Heart left ventricle (tissue), 16 donors: ENCODE measurements around the gene EPB41. TPM values are rescaled to one million over a fixed set of nuclear protein-coding genes. Genes with fewer than 3 reads are reported as not detected.
"Not testable (repeated sequence)": the region's sequence is repeated elsewhere in the genome, so short reads cannot be mapped to it uniquely, and the experiment has no call there.

ENCODE experiments used
- ATAC-seq, 4 donors: fragments of 200-7000 bp; cut with Tn5 transposase; one replicate each; pipeline ENCODE4 v1.9.1; 2020 to 2022; ENCODE audit warnings: moderate library complexity in 4 of 4, mild to moderate bottlenecking in 3 of 4, moderate number of reproducible peaks in 1 of 4
- DNase-seq, 5 donors: peaks; one replicate each; pipeline ENCODE4 v3.0.0-alpha.2; 2020
- H3K27ac ChIP-seq, 12 donors: fragments of 200-600 bp; sonication (generic) in 4 of 12; one replicate each; pipeline versions ENCODE4 v1.5.0 to v1.8.0; 2016 to 2022; ENCODE audit warnings: mild to moderate bottlenecking in 2 of 12
- H3K27me3 ChIP-seq, 9 donors: fragments of 200-600 bp; sonication (generic) in 2 of 9; one replicate each; pipeline versions ENCODE4 v1.5.1 to v1.8.0; 2016 to 2022; ENCODE audit warnings: mild to moderate bottlenecking in 3 of 9
- H3K36me3 ChIP-seq, 9 donors: fragments of 200-600 bp; sonication (generic) in 2 of 9; one replicate each; pipeline versions ENCODE4 v1.5.0 to v1.8.0; 2018 to 2022; ENCODE audit warnings: mild to moderate bottlenecking in 2 of 9
- H3K4me1 ChIP-seq, 12 donors: fragments of 200-600 bp; sonication (generic) in 4 of 12; one replicate each; pipeline versions ENCODE4 v1.5.0 to v1.8.0; 2016 to 2022; ENCODE audit warnings: mild to moderate bottlenecking in 3 of 12
- H3K4me3 ChIP-seq, 12 donors: fragments of 200-600 bp; sonication (generic) in 4 of 12; one replicate each; pipeline versions ENCODE4 v1.5.0 to v1.8.0; 2017 to 2022; ENCODE audit warnings: mild to moderate bottlenecking in 9 of 12, moderate library complexity in 4 of 12
- H3K9me3 ChIP-seq, 12 donors: fragments of 200-600 bp; sonication (generic) in 4 of 12; one replicate each; pipeline versions ENCODE4 v1.5.0 to v1.8.0; 2016 to 2022; ENCODE audit warnings: mild to moderate bottlenecking in 1 of 12
- CTCF ChIP-seq, 12 donors: fragments of 200-600 bp; sonication (generic) in 4 of 12; IDR thresholded peaks; one replicate each; pipeline versions ENCODE4 v1.5.0 to v1.8.0; 2018 to 2022; ENCODE audit warnings: antibody characterized with exemption in 12 of 12, mild to moderate bottlenecking in 5 of 12
- POLR2A ChIP-seq, 2 donors: fragments of 450-650 bp; IDR thresholded peaks; one replicate each; pipeline ENCODE4 v1.6.1; 2017; ENCODE audit warnings: antibody characterized with exemption in 2 of 2, mild to moderate bottlenecking in 2 of 2, moderate library complexity in 2 of 2
- WGBS, 4 donors: extraction: QIAGEN DNeasy Blood & Tissue Kit in 2 of 4; methylation state at CpG; one replicate each; pipeline versions ENCODE4 v1.1.5 to v1.1.7; 2013 to 2018; 5-methylcytosine and 5-hydroxymethylcytosine counted together
- intact Hi-C, 10 donors: fragments of 100-400 bp; cut with DNase I; formaldehyde crosslinking; loops; one replicate each; pipeline versions ENCODE4 v1.11.1 to v1.14.2; 2022
- polyA plus RNA-seq, 2 donors: library from polyadenylated mRNA; stranded (reverse); fragments of 200-250 nt; gene quantifications; one replicate each; pipeline ENCODE4 v1.2.3, GENCODE V29; 2013
- total RNA-seq, 9 donors: library from RNA; depleted of rRNA in 2 of 9; stranded (reverse); fragments of >200 nt in 2 of 9; fragmentation: NEBNext Ultra II Directional in 3 of 9; extraction: Animal tissue kit (Norgen Biotek cat#: 25700) in 3 of 9; gene quantifications; one replicate each; pipeline versions ENCODE4 v1.1.0 to v1.2.4, GENCODE V29; 2016 to 2023
- donor health status: ischemic (EF 13 %, LVEDD 7.1; RV severe dilation, severe dysfunction).
- donor health status: healthy with polysubstance abuse.
- donor health status: DM: no; HTN: yes; CAD: no.
- donor health status: DM: no; HTN: no; CAD: no.
- donor health status: ischemic (EF 25% LVEDD 6.9; RV normal size, moderate dysfunction).
- donor health status: ischemic (EF 25% LVEDD 5.7; RV mildly dilated, moderate dysfunction).
- donor health status: healthy.
- donor health status: DM: yes; HTN: yes; CAD: no.
- donor health status: ischemic (EF 35%, LVEDD 5.7; RV mildly dilated, moderate dysfunction).
- donor health status: nonischemic (EF 11% LVEDD 7.7; RV severe dilation, severe dysfunction).
- donor health status: DM: yes; HTN: yes; CAD: no.
- donor health status: PGD.
- donor health status: ischemic (EF 29% LVEDD 5.4; RV normal size, mild dysfunction).
- donor health status: nonischemic (EF 23%, LVEDD 6.1; RV moderate dilation, normal function).

EPB41 gene
- total and polyA plus RNA-seq, 11 donors, result 7.8 to 34.4 (median 20.1) TPM

DNA sequence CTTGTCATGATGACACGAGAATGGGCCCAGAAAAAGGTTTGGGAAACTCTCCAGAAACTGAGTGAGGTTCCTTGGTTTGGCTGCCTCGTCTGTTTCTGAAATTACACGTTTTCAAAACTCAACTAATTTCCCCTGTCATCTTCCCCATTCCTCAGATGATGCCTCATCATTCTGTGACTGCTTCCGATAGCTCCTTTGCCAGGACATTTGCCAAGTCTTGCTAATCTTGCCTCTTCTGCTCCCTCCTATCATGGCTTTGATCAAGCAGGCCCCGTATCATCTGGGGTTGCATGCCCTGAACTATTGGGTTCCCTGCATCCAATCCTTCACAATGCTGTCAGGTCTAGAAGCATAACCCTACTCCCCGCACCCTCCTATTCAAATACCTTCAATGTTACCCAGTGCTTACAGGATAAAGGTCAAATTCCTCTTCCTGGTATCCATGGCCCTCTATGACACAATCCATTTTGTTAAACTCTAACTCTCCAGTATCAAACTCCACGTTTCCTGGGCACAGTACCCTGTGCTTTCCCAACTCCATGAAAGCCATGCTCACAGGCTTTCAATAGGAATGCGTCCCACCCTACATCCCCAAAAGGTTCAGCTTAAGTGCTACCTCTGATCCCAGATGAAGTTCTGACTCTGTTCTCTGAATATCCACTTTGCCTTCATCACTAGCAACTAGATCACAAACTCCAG is 231.5 kb downstream of the EPB41 start:
- Histone ChIP-seq H3K4me3 (no peak overlapping the region), H3K9me3 (no peaks in the 10 kb centered on the region), H3K27me3 (no peaks in the 10 kb centered on the region), H3K4me1 (peaks cover 0 to 6% (median 0%) of the 10 kb centered on the region in 12 donors), H3K27ac (no peak overlapping the region), H3K36me3 (peaks cover 11 to 69% (median 58%) of the 10 kb centered on the region in 9 donors)
- WGBS, 4 donors, result 57 to 73% (median 64%) methylated on average over 8 of the region's 8 CpGs
- ATAC-seq (peak; percentile 10 to 66 (median 46)), DNase-seq (no peak)
- TF ChIP-seq POLR2A (IDR thresholded peaks at IDR 0.05), result no peak
- TF ChIP-seq CTCF (IDR thresholded peaks at IDR 0.05), result no peak
- intact Hi-C loops, result no loop called here

- ATAC-seq (no peak), DNase-seq (no peak)
- 95% methylated on average over 35 of the region's 35 CpGs for WGBS, 4 donors
- H3K36me3 ChIP-seq, result peaks cover 14 to 95% (median 86%) of the 10 kb centered on the region in 9 donors
- H3K9me3 ChIP-seq, result no peaks in the 10 kb centered on the region
- intact Hi-C loops, result no loop called here
- peaks cover 0 to 6% (median 0%) of the 10 kb centered on the region in 12 donors for H3K4me1 ChIP-seq
- TF ChIP-seq CTCF (IDR thresholded peaks at IDR 0.05) (no peak), POLR2A (IDR thresholded peaks at IDR 0.05) (no peak)
- H3K27me3 ChIP-seq, result no peaks in the 10 kb centered on the region
- H3K4me3 ChIP-seq, result no peak overlapping the region
- no peak overlapping the region for H3K27ac ChIP-seq
Measured at GRCh38 chr1:29148656-29149491, 234.5 kb downstream of the EPB41 start.

DNA sequence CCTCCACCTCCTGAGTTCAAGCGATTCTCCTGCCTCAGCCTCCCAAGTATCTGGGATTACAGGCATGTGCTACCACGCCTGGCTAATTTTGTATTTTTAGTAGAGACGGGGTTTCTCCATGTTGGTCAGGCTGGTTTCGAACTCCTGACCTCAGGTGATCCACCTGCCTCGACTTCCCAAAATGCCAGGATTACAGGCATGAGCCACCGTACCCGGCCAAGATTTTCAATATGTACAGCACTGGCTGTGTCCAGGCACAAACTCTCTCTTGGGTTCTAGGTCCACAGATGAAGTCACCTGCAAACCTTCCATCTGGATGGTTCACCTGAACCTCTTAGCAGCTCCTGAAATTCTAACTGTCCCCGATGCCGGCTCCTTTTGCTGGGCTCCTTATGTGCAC is 236.0 kb downstream of the EPB41 start:
- H3K9me3 ChIP-seq, H3K27ac ChIP-seq, H3K4me1 ChIP-seq, H3K27me3 ChIP-seq, DNase-seq, H3K4me3 ChIP-seq, ATAC-seq, intact Hi-C loops: not testable (repeated sequence)
- 95 to 98% (median 97%) methylated on average over 9 of the region's 9 CpGs for WGBS, 4 donors
- peaks cover 14 to 100% (median 98%) of the 10 kb centered on the region in 9 donors for H3K36me3 ChIP-seq

DNA sequence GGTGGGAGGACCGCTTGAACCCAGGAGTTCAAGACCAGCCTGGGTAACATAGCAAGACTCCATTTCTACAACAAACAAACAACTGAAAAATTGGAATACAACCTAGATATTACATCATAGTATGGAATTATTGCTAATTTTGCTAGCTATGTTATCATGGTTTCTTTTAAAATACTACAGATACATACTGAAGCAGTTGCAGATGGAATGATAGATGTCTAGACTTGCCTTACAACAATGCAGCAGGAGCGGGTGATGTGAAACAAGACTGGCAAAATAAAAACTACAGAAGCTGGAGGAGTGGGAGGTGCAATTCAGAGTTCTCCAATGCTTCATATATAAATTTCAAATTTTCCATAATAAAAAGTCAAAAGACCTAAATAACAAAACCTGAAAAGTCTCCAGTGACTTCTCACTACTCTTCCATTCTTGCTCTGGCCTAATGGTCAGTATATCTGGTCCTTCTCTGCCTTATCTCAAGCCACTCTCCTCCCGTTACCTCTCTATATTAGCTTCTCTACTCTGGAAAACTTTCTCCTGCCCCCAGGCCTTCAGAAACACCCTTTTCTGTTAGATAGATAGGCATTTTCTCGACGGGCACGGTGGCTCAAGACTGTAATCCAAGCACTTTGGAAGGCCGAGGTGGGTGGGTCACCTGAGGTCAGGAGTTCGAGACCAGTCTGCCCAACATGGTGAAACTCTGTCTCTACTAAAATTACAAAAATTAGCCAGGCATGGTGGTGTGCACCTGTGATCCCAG is 237.9 kb downstream of the EPB41 start:
- intact Hi-C loops, result no loop called here
- H3K27ac ChIP-seq, result no peak overlapping the region
- ATAC-seq (no peak), DNase-seq (no peak)
- H3K9me3 ChIP-seq, result no peaks in the 10 kb centered on the region
- 80 to 84% (median 81%) methylated on average over 8 of the region's 8 CpGs for WGBS, 4 donors
- H3K4me3 ChIP-seq, result no peak overlapping the region
- peaks cover 3 to 16% (median 13%) of the 10 kb centered on the region in 12 donors for H3K4me1 ChIP-seq
- peaks cover 14 to 100% (median 98%) of the 10 kb centered on the region in 9 donors for H3K36me3 ChIP-seq
- no peak for TF ChIP-seq CTCF (IDR thresholded peaks at IDR 0.05)
- no peak for TF ChIP-seq POLR2A (IDR thresholded peaks at IDR 0.05)
- H3K27me3 ChIP-seq, result no peaks in the 10 kb centered on the region
